ENCODE data around the gene HCLS1. TPM values are rescaled to one million over a fixed set of nuclear protein-coding genes. Genes with fewer than 3 reads are reported as not detected.

HCLS1 gene
- total RNA-seq, 4 donors from 2014 or later, result 21.8 to 68.1 (median 28.9) TPM

DNA sequence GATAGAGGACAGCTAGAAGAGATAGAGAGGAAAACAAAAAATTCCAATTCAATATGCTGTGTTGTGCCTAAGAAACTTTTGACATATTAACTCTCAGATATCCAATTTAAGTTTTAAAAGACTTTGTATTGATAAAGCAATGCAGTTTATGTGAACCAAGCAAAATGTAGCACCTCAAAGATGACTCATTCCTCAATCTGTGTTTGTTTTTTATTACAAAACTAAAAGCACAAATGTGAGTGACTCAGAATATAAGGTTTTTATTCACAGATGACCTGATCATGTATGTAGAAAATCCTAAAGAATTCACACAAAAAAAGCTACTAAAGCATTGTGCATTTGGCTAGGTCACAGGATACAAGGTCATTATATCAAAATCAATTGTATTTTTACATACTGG lies 11.1 kb downstream of the HCLS1 start:
- no peaks in the 10 kb centered on the region for H3K36me3 ChIP-seq
- no peaks in the 10 kb centered on the region for H3K27me3 ChIP-seq
- H3K4me3 ChIP-seq, result no peak overlapping the region
- H3K4me1 ChIP-seq, result peaks cover 0 to 22% (median 11%) of the 10 kb centered on the region in 3 donors
- H3K9me3 ChIP-seq, result no peaks in the 10 kb centered on the region
- TF ChIP-seq EP300 (IDR thresholded peaks at IDR 0.05) (no peak), POLR2A (IDR thresholded peaks at IDR 0.05) (no peak), POLR2AphosphoS5 (IDR thresholded peaks at IDR 0.05) (no peak)
- TF ChIP-seq, protein P1, sequence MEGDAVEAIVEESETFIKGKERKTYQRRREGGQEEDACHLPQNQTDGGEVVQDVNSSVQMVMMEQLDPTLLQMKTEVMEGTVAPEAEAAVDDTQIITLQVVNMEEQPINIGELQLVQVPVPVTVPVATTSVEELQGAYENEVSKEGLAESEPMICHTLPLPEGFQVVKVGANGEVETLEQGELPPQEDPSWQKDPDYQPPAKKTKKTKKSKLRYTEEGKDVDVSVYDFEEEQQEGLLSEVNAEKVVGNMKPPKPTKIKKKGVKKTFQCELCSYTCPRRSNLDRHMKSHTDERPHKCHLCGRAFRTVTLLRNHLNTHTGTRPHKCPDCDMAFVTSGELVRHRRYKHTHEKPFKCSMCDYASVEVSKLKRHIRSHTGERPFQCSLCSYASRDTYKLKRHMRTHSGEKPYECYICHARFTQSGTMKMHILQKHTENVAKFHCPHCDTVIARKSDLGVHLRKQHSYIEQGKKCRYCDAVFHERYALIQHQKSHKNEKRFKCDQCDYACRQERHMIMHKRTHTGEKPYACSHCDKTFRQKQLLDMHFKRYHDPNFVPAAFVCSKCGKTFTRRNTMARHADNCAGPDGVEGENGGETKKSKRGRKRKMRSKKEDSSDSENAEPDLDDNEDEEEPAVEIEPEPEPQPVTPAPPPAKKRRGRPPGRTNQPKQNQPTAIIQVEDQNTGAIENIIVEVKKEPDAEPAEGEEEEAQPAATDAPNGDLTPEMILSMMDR (IDR thresholded peaks at IDR 0.05), result no peak
- no peak for ATAC-seq
- peak overlapping the region in 2 of 4 donors; percentile 62 to 73 for H3K27ac ChIP-seq

DNA sequence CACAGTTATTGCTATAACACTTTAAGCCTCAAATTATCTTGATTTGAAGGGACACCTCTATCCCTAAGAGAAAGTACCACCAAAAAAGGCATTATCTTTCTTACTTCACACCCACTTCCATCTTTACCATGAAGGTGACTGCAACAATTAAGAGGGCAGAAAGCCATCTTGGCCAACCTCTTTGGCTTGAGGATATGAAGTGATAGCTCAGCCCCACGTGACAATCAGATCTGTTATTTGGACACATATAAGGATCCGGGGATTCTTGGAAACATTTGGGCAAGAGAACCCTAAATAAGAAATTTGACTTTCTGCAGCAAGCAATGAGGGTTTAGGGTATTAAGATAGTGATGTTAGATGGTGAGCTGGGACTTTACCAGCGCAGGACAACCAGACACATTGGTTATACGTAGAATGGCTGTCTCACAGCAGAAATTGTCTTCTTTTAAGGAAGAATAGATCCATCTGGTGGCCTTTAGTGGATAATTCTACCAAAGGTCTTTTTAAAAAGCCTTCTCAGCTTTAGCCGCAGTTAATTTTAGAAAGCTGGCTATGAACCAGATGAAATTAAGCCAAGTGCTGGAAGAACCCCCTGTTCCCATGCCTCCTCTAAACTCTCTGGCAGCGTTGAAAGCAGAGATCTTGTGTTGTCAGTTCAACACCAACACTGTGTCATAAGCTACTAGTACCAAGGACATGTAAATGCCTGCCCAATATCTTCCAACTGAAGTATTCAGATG lies 12.3 kb downstream of the HCLS1 start:
- H3K27me3 ChIP-seq, result no peaks in the 10 kb centered on the region
- TF ChIP-seq POLR2AphosphoS5 (IDR thresholded peaks at IDR 0.05) (peak; percentile 77), POLR2A (IDR thresholded peaks at IDR 0.05) (no peak)
- TF ChIP-seq, protein P1 (IDR thresholded peaks at IDR 0.05), result peak in 3 of 4 experiments; percentile 27 to 45 (median 34)
- no peaks in the 10 kb centered on the region for H3K9me3 ChIP-seq
- H3K27ac ChIP-seq, result peak overlapping the region; percentile 62 to 83 (median 72)
- peaks cover 0 to 22% (median 11%) of the 10 kb centered on the region in 3 donors for H3K4me1 ChIP-seq
- H3K4me3 ChIP-seq, result no peak overlapping the region
- peak; percentile 87 for ATAC-seq
- 27 to 43% methylated on average over 5 of the region's 6 CpGs for WGBS, 2 donors (ENCODE audit: low coverage in 1 of 2)
- no peaks in the 10 kb centered on the region for H3K36me3 ChIP-seq

DNA sequence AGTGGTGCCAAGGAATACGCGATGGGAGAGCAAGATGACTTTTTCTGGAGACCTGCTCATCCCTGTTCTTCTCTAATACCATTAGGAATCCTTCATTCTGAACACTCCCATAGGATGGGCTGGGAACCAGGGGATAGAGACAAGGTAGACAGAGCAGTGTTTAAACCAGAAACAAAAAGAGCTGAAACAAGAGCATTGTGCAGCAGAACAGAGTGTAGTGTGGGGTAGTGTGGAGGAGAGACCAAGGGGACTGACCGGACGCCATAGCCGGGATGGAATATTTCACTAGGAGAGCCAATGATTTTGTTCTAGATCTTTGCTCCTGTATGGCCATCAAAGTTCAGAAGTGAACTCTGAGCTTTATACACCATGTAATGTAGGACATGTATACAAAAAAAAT lies 15.6 kb downstream of the HCLS1 start:
- H3K36me3 ChIP-seq, result no peaks in the 10 kb centered on the region
- H3K4me1 ChIP-seq, result peaks cover 0 to 22% (median 11%) of the 10 kb centered on the region in 3 donors
- H3K9me3 ChIP-seq, result no peaks in the 10 kb centered on the region
- no peak for ATAC-seq
- TF ChIP-seq, protein P1 (IDR thresholded peaks at IDR 0.05), result no peak
- TF ChIP-seq EP300 (IDR thresholded peaks at IDR 0.05) (no peak), POLR2A (IDR thresholded peaks at IDR 0.05) (no peak), POLR2AphosphoS5 (IDR thresholded peaks at IDR 0.05) (no peak)
- H3K27ac ChIP-seq, result no peak overlapping the region
- H3K27me3 ChIP-seq, result no peaks in the 10 kb centered on the region
- WGBS, 2 donors (ENCODE audit: low coverage in 1 of 2), result 91 to 92% methylated on average over 5 of the region's 5 CpGs
- no peak overlapping the region for H3K4me3 ChIP-seq

DNA sequence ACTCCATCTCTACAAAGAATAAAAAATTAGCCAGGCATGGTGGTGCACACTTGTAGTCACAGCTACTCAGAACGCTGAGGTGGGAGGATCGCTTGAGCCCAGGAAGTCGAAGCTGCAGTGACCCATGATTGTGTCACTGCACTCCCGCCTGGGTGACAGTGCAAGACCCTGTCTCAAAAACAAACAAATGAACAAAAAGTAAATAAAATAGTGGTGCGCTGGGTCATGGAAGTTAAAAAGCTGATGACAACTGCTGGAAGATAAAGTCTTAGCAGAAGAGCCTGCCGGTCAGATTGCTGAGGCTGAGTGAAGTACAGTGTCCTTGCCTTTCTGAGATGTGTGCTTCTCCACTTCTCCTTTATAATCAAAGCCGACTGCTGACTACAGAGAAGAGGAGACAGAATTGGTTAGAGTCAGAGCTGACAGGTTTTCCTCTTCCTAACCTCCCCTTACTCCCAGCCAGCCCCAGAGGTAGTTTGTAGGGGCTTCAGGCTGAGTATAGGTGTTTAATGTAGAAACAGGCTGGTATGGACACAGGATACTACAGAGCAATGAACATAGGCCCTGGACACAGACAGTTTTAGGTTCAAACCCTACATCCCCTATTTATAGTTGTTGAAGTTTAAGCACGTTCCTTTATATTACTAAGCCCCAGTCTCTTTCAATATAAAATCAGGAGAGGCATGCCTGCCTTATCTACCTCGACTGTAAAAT lies 17.9 kb downstream of the HCLS1 start:
- H3K9me3 ChIP-seq, result no peaks in the 10 kb centered on the region
- H3K27me3 ChIP-seq, result no peaks in the 10 kb centered on the region
- 62 to 68% methylated on average over 4 to 9 of the region's 9 CpGs for WGBS, 2 donors (ENCODE audit: low coverage in 1 of 2)
- no peaks in the 10 kb centered on the region for H3K36me3 ChIP-seq
- H3K27ac ChIP-seq, result no peak overlapping the region
- no peak overlapping the region for H3K4me3 ChIP-seq
- peaks cover 0 to 4% (median 0%) of the 10 kb centered on the region in 3 donors for H3K4me1 ChIP-seq
- TF ChIP-seq POLR2AphosphoS5 (IDR thresholded peaks at IDR 0.05) (no peak), EP300 (IDR thresholded peaks at IDR 0.05) (no peak), POLR2A (IDR thresholded peaks at IDR 0.05) (no peak)
- TF ChIP-seq, protein P1 (IDR thresholded peaks at IDR 0.05), result no peak
- no peak for ATAC-seq

All from gastroesophageal sphincter (tissue), 4 donors.